ENCODE measurements around the gene WDR45B. TPM values are rescaled to one million over a fixed set of nuclear protein-coding genes. Genes with fewer than 3 reads are reported as not detected.

WDR45B gene
- total RNA-seq, 2 donors from 2014 or later = 75.3 to 79.1 TPM

GRCh38 chr17:82592289-82592766 is 55.9 kb downstream of the WDR45B start:
- no peaks in the 10 kb centered on the region for H3K27me3 ChIP-seq (ENCODE audit: control insufficient read depth, insufficient read depth, low read length, poor library complexity, severe bottlenecking)
- peaks cover 46% of the 10 kb centered on the region for H3K36me3 ChIP-seq (ENCODE audit: control insufficient read depth, insufficient read depth, low read length)
- peak overlapping the region; percentile 65 for H3K27ac ChIP-seq (ENCODE audit: low read depth, low read length)
- H3K9ac ChIP-seq (ENCODE audit: extremely low read depth, low read length, poor library complexity, severe bottlenecking) = no peak overlapping the region
- DNase-seq = no peak
- Mint-ChIP-seq H3K27ac (peak overlapping the region; percentile 87), H3K36me3 (ENCODE audit: low read depth) (peaks cover 50% of the 10 kb centered on the region), H3K4me3 (no peak overlapping the region), H3K9me3 (no peaks in the 10 kb centered on the region), H3K4me1 (no peaks in the 10 kb centered on the region), H3K27me3 (ENCODE audit: insufficient read depth) (no peaks in the 10 kb centered on the region)
- TF ChIP-seq CTCF (conservative IDR thresholded peaks at IDR 0.05) = no peak
- 92% methylated on average over 9 of the region's 9 CpGs for WGBS, 2 experiments (ENCODE audit: insufficient coverage in 1 of 2, insufficient read length in 1 of 2)
- H3K9me3 ChIP-seq (ENCODE audit: control insufficient read depth, low read length) = no peaks in the 10 kb centered on the region
- no peak overlapping the region for H3K4me3 ChIP-seq (ENCODE audit: low read length)
- no peaks in the 10 kb centered on the region for H3K4me1 ChIP-seq (ENCODE audit: control insufficient read depth, insufficient read depth, low read length)

- WGBS, 2 experiments (ENCODE audit: insufficient coverage in 1 of 2, insufficient read length in 1 of 2) = 95% methylated on average over 9 to 17 of the region's 17 CpGs
- Histone ChIP-seq H3K27me3 (ENCODE audit: control insufficient read depth, insufficient read depth, low read length, poor library complexity, severe bottlenecking) (no peaks in the 10 kb centered on the region), H3K27ac (ENCODE audit: low read depth, low read length) (peak overlapping the region; percentile 57), H3K9ac (ENCODE audit: extremely low read depth, low read length, poor library complexity, severe bottlenecking) (no peak overlapping the region), H3K9me3 (ENCODE audit: control insufficient read depth, low read length) (no peaks in the 10 kb centered on the region), H3K4me3 (ENCODE audit: low read length) (no peak overlapping the region), H3K4me1 (ENCODE audit: control insufficient read depth, insufficient read depth, low read length) (no peaks in the 10 kb centered on the region), H3K36me3 (ENCODE audit: control insufficient read depth, insufficient read depth, low read length) (peaks cover 39% of the 10 kb centered on the region)
- no peak for TF ChIP-seq CTCF (conservative IDR thresholded peaks at IDR 0.05)
- H3K9me3 Mint-ChIP-seq = no peaks in the 10 kb centered on the region
- DNase-seq = no peak
- H3K36me3 Mint-ChIP-seq (ENCODE audit: low read depth) = peaks cover 51% of the 10 kb centered on the region
- H3K4me3 Mint-ChIP-seq = no peak overlapping the region
- no peak overlapping the region for H3K27ac Mint-ChIP-seq
- H3K27me3 Mint-ChIP-seq (ENCODE audit: insufficient read depth) = no peaks in the 10 kb centered on the region
- H3K4me1 Mint-ChIP-seq = no peaks in the 10 kb centered on the region
Observed at GRCh38 chr17:82590881-82591539, 57.2 kb downstream of the WDR45B start.

GRCh38 chr17:82590216-82590615 is 58.0 kb downstream of the WDR45B start:
- H3K9me3 ChIP-seq (ENCODE audit: control insufficient read depth, low read length) = no peaks in the 10 kb centered on the region
- no peaks in the 10 kb centered on the region for H3K4me1 ChIP-seq (ENCODE audit: control insufficient read depth, insufficient read depth, low read length)
- peaks cover 56% of the 10 kb centered on the region for H3K36me3 Mint-ChIP-seq (ENCODE audit: low read depth)
- no peaks in the 10 kb centered on the region for H3K27me3 Mint-ChIP-seq (ENCODE audit: insufficient read depth)
- H3K4me3 Mint-ChIP-seq = no peak overlapping the region
- no peak overlapping the region for H3K9ac ChIP-seq (ENCODE audit: extremely low read depth, low read length, poor library complexity, severe bottlenecking)
- no peak overlapping the region for H3K4me3 ChIP-seq (ENCODE audit: low read length)
- no peak for TF ChIP-seq CTCF (conservative IDR thresholded peaks at IDR 0.05)
- WGBS, 2 experiments (ENCODE audit: insufficient coverage in 1 of 2, insufficient read length in 1 of 2) = 97 to 100% methylated on average over 2 to 6 of the region's 6 CpGs
- no peak overlapping the region for H3K27ac Mint-ChIP-seq
- H3K27ac ChIP-seq (ENCODE audit: low read depth, low read length) = no peak overlapping the region
- no peaks in the 10 kb centered on the region for H3K9me3 Mint-ChIP-seq
- H3K27me3 ChIP-seq (ENCODE audit: control insufficient read depth, insufficient read depth, low read length, poor library complexity, severe bottlenecking) = no peaks in the 10 kb centered on the region
- peaks cover 41% of the 10 kb centered on the region for H3K36me3 ChIP-seq (ENCODE audit: control insufficient read depth, insufficient read depth, low read length)
- DNase-seq = no peak
- no peaks in the 10 kb centered on the region for H3K4me1 Mint-ChIP-seq
